Muscle layer of duodenum (tissue), 2 donors: ENCODE data around the gene PTCD3.

ENCODE experiments used
- H3K27ac ChIP-seq: one replicate; pipeline ENCODE4 v1.7.0; 2013; ENCODE audit warnings: mild to moderate bottlenecking, low read length
- H3K27me3 ChIP-seq: one replicate; pipeline ENCODE4 v1.7.0; 2013; ENCODE audit warnings: low read depth, mild to moderate bottlenecking, control low read depth, low read length
- H3K36me3 ChIP-seq, 2 donors: one replicate each; pipeline ENCODE4 v1.7.0; 2013; ENCODE audit warnings: low read length in 2 of 2, control low read depth in 1 of 2, mild to moderate bottlenecking in 1 of 2; ENCODE audit not compliant: insufficient read depth in 2 of 2, control insufficient read depth in 1 of 2
- H3K4me1 ChIP-seq, 2 donors: one replicate each; pipeline ENCODE4 v1.7.0; 2013; ENCODE audit warnings: low read length in 2 of 2, mild to moderate bottlenecking in 2 of 2, control low read depth in 1 of 2, moderate library complexity in 1 of 2; ENCODE audit not compliant: insufficient read depth in 2 of 2, control insufficient read depth in 1 of 2
- H3K4me3 ChIP-seq, 2 donors: one replicate each; pipeline ENCODE4 v1.7.0; 2013; ENCODE audit warnings: low read length in 2 of 2, low read depth in 1 of 2, mild to moderate bottlenecking in 1 of 2
- H3K9me3 ChIP-seq, 2 donors: one replicate each; pipeline ENCODE4 v1.7.0; 2013; ENCODE audit warnings: low read length in 2 of 2, control low read depth in 1 of 2, mild to moderate bottlenecking in 1 of 2; ENCODE audit not compliant: control insufficient read depth in 1 of 2
- donor health status: healthy.

PTCD3 gene

DNA sequence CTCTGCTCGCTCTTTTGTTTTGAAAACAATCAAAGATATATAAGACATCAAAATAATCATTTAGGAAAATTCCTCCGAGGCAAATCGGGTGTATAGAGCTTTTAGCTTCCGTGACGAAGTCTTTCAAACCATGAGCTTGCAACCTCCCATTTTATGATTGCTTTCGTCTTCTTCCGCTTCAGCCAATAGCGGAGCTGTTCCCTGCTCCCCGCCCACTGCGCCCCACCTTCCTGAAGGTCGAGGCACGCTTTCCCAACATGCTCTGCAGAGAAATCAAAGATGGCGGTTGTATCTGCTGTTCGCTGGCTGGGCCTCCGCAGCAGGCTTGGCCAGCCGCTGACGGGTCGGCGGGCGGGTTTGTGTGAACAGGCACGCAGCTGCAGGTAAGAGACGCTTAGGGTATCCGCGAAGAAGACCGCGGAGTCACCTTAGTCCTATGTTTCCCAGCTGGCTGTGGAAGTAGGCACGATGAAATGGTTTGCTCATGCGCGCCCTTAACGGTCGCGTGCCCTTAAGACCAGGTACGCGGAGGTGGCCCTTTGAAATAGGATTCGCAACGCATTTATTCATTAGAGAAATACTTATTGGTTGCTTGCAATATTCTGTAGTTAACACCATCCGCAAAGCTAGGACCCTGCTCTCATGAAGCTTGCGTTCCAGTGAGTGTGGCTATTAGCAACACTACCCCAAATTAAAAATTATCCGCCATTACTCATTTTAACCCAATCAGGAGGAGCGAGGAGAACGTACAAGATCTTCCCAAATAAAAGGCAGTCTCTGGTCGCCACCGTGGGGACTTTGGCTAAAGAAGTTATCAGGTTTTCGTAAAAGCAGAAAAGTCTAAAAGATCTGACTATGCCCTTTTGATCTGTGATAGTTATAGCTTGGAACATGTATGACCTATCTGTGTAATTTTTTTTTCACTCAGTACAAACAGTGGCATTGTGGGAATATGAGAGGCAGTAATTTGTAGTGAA, at the start of gene PTCD3:
TSS of gene PTCD3 (plus strand) at position 267 of the 977 bp plus-strand sequence. CDS start at position 280, 13 bp downstream.
- Histone ChIP-seq H3K27ac (peak within 1 kb of the TSS; percentile 96), H3K36me3 (peaks cover 16 to 27% of the 10 kb centered on the region in 2 donors), H3K27me3 (no peaks in the 10 kb centered on the region), H3K9me3 (no peaks in the 10 kb centered on the region), H3K4me3 (peak within 1 kb of the TSS; percentile 93 to 100), H3K4me1 (peaks cover 11 to 31% of the 10 kb centered on the region in 2 donors)

DNA sequence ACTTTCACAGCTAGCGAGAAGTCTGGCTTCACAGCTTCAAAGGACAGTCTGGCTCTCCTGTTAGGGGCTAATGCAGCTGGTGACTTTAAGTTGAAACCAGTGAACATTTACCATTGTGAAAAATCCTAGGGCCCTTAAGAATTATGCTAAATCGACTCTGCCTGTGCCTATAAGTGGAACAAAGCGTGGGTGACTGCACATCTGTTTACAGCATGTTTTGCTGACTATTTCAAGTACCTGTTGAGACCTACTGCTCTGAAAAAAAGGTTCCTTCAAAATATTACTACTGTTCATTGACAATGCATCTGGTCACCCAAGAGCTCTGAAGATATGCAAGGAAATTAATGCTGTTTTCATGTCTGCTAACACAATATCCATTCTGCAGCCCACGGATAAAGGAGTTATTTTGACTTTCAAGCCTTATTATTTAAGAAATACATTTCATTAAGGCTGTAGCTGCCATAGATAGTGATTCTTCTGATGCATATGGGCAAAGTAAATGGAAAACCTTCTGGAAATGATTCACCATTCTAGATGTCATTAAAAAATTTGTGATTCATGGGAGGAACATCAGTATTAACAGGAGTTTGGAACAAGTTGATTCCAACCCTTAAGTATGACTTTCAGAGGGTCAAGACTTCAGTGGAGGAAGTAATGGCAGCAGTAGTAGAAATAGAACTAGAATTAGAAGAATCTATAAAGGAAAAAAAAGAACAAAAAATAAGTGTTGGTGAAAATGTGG, 49.3 kb upstream of the PTCD3 start:
- H3K9me3 ChIP-seq, result no peaks in the 10 kb centered on the region
- H3K27me3 ChIP-seq, result no peaks in the 10 kb centered on the region
- no peak overlapping the region for H3K4me3 ChIP-seq
- no peak overlapping the region for H3K27ac ChIP-seq
- H3K36me3 ChIP-seq, result peaks cover 37 to 40% of the 10 kb centered on the region in 2 donors
- no peaks in the 10 kb centered on the region for H3K4me1 ChIP-seq

DNA sequence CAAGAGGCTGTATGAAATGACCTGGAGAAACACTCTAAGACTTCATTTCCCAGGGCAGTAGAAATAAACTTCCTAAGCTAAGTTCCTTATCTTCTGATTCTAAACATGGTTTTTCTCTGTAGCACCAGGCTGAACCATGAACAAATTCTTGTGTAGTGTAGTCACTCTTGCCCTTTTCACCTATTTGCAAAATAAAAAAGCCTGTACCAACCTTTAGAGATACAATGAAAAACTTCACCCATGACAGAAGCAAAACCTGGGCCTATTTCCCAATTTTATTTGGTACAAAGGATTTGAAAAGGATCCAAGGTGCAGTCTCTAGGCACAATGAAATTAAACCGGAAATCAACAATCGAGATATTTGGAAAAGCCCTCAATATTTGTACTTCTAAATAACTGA, 44.0 kb upstream of the PTCD3 start:
- Histone ChIP-seq H3K36me3 (peaks cover 31 to 37% of the 10 kb centered on the region in 2 donors), H3K9me3 (no peaks in the 10 kb centered on the region), H3K27ac (no peak overlapping the region), H3K4me1 (peaks cover 0 to 12% of the 10 kb centered on the region in 2 donors), H3K4me3 (no peak overlapping the region), H3K27me3 (no peaks in the 10 kb centered on the region)

DNA sequence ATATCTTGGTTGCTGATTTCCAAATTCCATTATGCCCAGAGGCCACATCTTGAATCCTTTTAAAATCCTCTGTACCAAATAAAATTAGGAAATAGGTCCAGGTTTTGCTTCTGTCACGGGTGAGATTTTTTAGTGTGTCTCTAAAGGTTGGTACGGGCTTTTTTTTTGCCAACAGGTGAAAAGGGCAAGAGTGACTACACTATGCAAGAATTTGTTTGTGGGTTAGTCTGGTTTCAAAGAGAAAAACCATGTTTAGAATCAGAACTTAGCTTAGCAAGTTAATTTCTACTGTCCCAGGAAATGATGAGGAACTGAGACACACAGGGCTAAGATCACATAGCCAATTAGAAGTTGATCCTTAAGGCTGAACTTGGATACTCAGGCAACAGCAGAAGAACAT, 42.0 kb upstream of the PTCD3 start:
- Histone ChIP-seq H3K27ac (no peak overlapping the region), H3K4me1 (peaks cover 0 to 12% of the 10 kb centered on the region in 2 donors), H3K9me3 (no peaks in the 10 kb centered on the region), H3K36me3 (peaks cover 33 to 43% of the 10 kb centered on the region in 2 donors), H3K4me3 (no peak overlapping the region), H3K27me3 (no peaks in the 10 kb centered on the region)

DNA sequence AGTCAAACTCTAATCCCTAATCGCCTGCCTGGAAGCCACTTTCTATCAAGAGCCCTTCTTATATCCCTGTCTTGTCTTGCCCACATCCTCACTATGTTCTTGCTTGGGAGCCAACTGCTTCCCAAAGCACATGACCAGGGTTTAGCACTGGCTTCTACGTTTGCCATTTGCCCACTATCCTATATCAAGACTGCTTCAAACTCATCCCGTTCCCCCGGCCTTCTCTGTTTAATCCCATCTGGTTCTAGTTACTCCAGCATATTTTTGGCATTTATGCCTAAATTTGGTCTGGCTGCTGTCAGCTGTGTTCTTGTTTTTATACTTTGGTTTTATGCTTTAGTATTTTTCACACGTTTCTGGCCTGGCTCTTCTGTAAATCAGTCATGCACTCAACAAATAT, 40.5 kb upstream of the PTCD3 start:
- Histone ChIP-seq H3K27ac (no peak overlapping the region), H3K4me1 (peaks cover 0 to 12% of the 10 kb centered on the region in 2 donors), H3K36me3 (peaks cover 36 to 55% of the 10 kb centered on the region in 2 donors), H3K4me3 (no peak overlapping the region), H3K9me3 (no peaks in the 10 kb centered on the region), H3K27me3 (no peaks in the 10 kb centered on the region)

DNA sequence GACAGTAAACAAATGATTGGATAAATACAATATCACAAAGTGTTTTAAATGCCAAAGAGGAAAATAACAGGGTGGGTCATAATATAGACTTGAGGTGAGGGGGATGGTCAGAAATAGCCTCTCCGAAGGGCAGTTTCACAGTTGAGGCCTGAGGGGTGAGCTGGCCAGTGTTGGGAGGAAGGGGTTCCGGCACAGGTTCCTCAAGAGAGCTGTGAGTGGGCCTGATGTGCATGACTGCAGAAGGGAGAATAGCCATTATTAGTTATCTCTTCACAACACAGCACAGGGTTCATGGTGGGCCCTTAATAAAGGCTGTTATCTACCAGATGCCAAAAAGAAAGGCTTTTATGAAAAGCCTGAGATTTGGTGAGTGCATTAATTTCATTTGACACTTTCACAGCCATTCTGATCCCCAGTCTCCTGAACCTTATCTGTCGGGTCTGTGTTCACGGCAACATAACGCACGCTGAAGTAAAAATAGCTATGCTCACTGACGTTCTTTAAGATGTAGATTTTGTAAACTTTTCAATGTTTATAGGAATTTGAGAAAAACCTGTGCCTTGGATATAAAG, 39.9 kb upstream of the PTCD3 start:
- Histone ChIP-seq H3K36me3 (peaks cover 31 to 54% of the 10 kb centered on the region in 2 donors), H3K4me3 (no peak overlapping the region), H3K27ac (no peak overlapping the region), H3K9me3 (no peaks in the 10 kb centered on the region), H3K4me1 (peaks cover 0 to 12% of the 10 kb centered on the region in 2 donors), H3K27me3 (no peaks in the 10 kb centered on the region)

DNA sequence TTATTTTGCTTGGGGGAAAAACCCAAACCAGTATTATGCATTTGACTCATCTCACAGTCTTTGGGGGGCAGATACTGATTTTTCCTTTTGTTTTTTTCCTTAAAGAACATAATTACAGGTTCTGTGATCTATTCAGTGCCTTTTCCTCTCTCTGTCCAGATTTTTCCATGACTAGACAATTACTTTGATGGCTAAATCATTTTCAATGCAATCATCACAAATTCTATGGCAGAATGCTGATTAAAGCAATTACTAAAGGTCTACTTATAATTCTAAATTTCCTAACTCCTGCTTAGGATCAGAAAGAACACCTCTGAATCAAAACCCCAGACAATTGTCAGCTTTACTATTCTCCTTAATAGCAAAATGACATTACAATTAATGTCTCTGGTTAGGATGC, 39.1 kb upstream of the PTCD3 start:
- no peak overlapping the region for H3K4me3 ChIP-seq
- H3K36me3 ChIP-seq, result peaks cover 27 to 54% of the 10 kb centered on the region in 2 donors
- H3K9me3 ChIP-seq, result no peaks in the 10 kb centered on the region
- H3K27me3 ChIP-seq, result no peaks in the 10 kb centered on the region
- no peak overlapping the region for H3K27ac ChIP-seq
- H3K4me1 ChIP-seq, result peaks cover 0 to 12% of the 10 kb centered on the region in 2 donors

DNA sequence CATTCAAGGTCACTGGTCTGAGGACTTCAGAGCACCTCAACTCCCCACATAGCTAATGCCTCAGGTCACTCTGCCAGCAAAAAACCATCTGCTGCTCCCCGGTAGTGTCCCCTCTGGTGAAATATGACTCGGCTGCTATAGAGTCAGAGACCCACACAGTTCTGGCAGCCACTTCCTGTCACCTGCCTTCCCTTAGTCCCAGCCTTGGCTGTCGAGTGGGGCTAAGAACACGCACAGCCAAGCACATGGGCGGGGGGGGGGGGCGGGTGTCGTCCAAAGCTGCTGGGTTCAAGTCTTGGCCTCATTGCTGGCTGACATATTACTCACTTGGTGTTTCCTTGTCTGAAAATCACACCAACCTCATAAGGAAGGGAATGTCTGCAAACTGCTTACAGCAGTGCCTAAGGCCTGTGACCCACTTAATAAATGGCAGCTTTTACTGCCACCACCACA, 37.9 kb upstream of the PTCD3 start:
- Histone ChIP-seq H3K27ac (no peak overlapping the region), H3K4me3 (no peak overlapping the region), H3K27me3 (no peaks in the 10 kb centered on the region)

DNA sequence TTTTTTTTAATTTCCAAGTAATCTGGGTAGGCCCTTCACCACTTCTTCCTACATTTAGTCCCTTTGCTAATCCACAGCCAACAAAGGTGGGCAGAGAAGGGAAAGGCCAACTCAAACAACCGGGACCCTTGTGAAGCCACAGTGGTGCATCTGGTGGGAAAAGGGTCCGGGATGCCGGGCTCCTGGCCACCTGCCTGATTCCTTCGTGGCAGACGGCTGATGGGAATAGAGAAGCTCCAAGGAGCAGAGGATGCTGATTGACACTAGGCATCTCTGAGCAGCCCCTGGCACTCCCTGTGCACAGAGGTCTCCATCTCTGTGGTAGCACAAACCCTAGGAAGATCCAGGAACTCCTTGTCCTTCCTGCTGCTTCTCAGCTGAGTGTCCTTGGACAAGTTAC, 37.4 kb upstream of the PTCD3 start:
- Histone ChIP-seq H3K27me3 (no peaks in the 10 kb centered on the region), H3K4me1 (peaks cover 0 to 26% of the 10 kb centered on the region in 2 donors), H3K9me3 (no peaks in the 10 kb centered on the region), H3K27ac (no peak overlapping the region), H3K36me3 (peaks cover 29 to 41% of the 10 kb centered on the region in 2 donors), H3K4me3 (no peak overlapping the region)

More for the DNA sequence above, 37.9 kb upstream of the PTCD3 start:
- H3K9me3 ChIP-seq, result no peaks in the 10 kb centered on the region
- peaks cover 0 to 24% of the 10 kb centered on the region in 2 donors for H3K4me1 ChIP-seq
- H3K36me3 ChIP-seq, result peaks cover 27 to 44% of the 10 kb centered on the region in 2 donors

DNA sequence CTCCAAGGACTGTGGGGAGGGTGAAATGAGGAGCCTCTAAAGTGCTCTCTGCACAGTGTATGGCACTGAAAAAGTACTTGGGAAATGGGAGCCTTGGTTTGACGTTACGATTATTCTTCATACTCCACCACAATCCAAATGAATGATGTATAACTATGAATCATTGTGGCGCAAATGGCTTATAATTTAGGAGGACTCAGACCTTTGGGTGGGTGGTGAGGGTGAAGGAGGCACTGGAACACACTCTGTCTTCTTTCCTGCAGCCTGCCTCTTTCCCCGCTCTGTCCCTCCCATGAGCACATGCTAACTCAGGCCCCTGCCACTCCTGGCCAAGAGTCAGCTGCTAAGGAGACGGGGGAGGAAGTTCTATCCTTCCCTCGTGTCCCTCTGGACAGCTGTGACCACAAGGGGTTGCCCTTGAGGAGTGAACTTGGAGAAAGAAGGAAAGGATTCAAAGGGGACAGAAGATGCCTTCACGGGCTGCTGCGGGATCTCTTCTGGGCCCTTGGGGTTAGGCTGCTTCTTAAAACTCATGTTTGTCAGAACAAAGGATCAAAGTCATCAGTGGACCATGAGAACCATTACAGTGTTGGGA, 36.8 kb upstream of the PTCD3 start:
- Histone ChIP-seq H3K27ac (no peak overlapping the region), H3K9me3 (no peaks in the 10 kb centered on the region), H3K4me3 (no peak overlapping the region), H3K4me1 (peaks cover 0 to 26% of the 10 kb centered on the region in 2 donors), H3K36me3 (peaks cover 29 to 41% of the 10 kb centered on the region in 2 donors), H3K27me3 (no peaks in the 10 kb centered on the region)
